Activated naive CD8-positive, alpha-beta T cell treated with anti-CD3 and anti-CD28 coated beads, Interleukin-2, amount 50 U/mL, for 16 hours (primary cell): ENCODE data around the gene PCDHGC5.

Experiments used
- DNase-seq: peaks from one replicate; pipeline ENCODE4 v3.0.0-alpha.2; 2020; ENCODE audit warnings: low read depth, low spot score

The PCDHGC5 gene

DNA sequence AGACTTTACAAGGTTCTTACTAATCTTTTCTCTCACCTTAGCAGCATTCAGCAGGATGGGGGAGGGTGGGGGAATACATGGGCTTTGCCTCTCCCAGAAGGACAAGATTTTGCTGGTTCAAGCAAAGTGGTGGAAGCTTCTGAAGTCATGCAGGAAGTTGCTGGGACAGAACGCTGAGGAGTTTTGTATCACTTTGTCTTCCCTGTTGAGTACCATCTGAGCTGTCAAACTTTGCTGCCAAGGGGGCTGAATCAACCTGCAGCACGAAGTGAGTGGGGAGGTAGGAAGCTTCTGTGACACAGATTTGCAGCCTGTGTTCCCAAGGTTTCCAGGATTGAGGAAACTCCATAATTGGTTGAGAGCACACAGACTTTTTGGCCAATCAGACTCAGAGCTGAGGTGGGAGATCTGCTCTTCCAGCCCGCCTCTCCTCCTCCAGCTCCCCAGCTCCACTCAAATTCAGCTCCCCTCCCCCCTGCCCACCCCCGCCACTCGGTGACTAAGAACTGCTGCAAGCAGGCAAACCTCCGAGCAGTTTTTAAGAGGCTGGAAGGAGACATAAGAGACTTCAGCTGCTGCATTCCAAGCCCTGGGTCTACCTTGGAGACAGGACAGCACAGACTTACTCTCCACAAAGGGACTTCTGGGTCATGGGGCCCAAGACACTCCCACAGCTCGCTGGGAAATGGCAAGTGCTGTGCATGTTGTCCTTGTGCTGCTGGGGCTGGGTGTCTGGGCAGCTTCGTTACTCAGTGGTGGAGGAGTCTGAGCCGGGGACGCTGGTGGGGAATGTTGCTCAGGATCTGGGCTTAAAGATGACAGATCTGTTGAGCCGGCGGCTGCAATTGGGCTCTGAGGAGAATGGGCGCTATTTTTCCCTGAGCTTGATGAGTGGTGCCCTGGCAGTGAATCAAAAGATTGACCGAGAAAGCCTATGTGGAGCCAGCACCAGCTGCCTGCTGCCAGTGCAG lies at the start of gene PCDHGC5:
Gene PCDHGC5 (plus strand): TSS at position 491 of the 971 bp plus-strand sequence. CDS start 160 bp downstream, at position 651.
- no peak for DNase-seq

DNA sequence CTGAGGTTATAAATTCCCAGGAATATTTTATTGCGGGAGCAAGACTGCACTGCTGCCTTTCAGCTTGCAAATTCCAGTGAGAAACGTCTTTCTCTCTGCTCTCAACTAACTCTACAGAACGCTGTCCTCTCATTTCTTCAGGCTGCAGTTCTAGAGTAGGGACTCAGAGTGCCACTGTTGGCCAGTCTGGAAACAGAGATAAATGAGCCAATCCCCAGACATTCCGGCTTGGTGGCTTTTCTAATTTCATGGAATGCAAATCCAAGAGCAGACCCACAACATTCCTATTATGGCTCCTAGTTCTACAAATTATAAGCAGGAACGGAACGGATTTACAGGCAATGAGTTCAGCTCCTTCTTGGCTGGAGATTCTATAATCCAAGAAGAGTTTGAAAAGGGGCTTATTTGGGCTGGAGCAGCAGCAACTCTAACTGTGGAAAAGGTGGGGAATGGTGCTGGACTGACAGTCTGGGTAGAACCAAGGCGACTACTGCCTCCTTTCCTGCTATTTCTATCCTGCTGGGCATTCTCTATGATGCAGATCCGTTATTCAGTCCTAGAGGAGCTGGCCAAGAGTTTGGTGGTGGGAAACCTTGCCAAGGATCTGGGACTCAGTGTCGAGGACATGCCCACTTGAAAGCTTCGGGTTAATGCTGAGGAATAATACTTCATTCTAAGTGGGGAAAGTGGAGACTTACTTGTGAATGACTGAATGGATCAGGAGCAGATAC lies 49.3 kb upstream of the PCDHGC5 start:
- no peak for DNase-seq

DNA sequence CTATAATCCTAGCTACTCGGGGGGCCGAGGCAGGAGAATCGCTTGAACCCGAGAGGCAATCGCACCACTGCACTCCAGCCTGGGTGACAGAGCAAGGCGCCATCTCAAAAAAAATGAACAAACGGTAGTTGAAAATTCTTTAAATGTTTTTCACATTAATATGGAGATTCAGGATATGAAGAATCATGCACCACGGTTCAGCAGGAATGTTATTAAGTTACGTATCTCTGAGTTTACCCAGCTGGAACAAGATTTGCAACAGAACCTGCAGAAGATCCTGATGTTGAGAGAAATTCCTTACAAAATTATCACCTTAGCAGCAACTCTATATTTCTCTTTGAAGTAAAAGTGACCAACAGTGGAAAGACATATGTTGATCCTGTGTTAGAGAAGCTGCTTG lies 48.5 kb upstream of the PCDHGC5 start:
- DNase-seq: no peak

DNA sequence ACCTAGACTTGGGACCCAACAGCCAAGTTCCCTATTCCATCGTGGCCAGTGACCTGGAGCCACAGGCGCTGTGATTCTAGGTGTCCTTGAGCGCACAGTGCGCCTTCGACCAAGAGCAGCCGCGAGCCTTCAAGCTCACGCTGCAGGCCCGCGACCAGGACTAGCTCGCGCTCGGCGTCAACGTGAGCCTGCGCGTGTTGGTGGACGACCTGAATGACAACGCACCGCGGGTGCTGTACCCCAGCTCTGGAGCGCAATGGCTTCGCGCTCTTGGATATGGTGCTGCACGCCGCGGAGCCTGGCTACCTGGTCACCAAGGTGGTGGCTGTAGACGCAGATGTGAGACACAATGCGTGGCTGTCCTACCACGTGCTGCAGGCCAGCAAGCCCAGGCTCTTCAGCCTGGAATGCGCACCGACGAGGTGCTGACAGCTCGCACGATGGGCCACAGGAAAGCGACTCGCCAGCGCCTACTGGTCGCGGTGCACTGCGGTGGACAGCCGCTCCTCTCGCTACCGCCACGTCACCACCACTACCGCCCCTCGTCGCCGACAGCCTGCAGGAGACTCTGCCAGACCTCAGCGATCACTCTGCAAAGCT lies 47.2 kb upstream of the PCDHGC5 start:
- no peak for DNase-seq

DNA sequence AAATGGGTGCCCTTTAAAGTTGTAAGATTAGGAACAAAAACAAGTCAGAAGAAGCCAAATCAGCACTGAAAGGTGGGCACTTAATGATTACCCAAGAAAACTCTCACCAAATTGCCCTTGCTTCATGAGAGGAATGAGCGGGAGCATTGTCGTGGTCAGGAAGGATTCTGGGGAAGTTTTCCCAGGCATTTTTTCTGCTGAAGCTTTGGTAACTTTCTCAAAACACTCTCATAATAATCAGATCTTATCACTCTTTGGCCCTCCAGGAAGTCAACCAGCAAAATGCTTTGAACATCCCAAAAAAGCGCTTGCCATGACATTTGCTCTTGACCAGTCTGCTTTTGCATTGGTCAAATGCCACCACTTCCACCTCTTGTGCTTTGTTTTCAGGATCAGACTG lies 23.5 kb upstream of the PCDHGC5 start:
- no peak for DNase-seq

DNA sequence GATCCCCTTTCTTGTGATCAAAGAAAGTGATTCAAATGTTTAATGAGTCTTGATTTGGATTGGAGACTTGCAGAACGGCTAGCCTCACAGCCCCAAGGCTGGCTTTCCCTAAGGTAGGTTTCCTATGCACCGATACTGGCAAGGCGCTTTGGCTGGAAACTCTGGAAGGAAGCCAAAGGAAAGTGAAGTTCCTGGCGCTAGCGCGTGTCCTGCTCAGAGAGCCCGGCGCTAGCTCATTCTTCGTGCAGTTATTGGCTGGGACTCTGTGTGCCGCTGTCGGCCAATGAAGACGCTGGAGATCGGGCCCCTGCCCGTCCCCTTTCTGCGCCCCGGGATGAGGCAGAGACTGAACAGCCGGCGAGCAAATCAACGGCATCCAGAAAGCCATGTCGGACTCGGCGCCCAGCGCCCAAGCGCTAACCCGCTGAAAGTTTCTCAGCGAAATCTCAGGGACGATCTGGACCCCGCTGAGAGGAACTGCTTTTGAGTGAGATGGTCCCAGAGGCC lies 13.2 kb upstream of the PCDHGC5 start, which contains the start of gene PCDHGC3:
Gene PCDHGC3 (plus strand): TSS at position 342 of the 507 bp plus-strand sequence. CDS start 151 bp downstream, at position 493.
- DNase-seq: no peak

DNA sequence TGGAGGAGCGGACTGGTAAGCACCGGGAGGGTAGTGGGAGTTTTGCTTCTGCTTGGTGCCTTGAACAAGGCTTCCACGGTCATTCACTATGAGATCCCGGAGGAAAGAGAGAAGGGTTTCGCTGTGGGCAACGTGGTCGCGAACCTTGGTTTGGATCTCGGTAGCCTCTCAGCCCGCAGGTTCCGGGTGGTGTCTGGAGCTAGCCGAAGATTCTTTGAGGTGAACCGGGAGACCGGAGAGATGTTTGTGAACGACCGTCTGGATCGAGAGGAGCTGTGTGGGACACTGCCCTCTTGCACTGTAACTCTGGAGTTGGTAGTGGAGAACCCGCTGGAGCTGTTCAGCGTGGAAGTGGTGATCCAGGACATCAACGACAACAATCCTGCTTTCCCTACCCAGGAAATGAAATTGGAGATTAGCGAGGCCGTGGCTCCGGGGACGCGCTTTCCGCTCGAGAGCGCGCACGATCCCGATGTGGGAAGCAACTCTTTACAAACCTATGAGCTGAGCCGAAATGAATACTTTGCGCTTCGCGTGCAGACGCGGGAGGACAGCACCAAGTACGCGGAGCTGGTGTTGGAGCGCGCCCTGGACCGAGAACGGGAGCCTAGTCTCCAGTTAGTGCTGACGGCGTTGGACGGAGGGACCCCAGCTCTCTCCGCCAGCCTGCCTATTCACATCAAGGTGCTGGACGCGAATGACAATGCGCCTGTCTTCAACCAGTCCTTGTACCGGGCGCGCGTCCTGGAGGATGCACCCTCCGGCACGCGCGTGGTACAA lies 12.6 kb upstream of the PCDHGC5 start:
- DNase-seq: no peak

DNA sequence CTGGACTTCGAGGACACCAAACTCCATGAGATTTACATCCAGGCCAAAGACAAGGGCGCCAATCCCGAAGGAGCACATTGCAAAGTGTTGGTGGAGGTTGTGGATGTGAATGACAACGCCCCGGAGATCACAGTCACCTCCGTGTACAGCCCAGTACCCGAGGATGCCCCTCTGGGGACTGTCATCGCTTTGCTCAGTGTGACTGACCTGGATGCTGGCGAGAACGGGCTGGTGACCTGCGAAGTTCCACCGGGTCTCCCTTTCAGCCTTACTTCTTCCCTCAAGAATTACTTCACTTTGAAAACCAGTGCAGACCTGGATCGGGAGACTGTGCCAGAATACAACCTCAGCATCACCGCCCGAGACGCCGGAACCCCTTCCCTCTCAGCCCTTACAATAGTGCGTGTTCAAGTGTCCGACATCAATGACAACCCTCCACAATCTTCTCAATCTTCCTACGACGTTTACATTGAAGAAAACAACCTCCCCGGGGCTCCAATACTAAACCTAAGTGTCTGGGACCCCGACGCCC lies 11.8 kb upstream of the PCDHGC5 start:
- no peak for DNase-seq

DNA sequence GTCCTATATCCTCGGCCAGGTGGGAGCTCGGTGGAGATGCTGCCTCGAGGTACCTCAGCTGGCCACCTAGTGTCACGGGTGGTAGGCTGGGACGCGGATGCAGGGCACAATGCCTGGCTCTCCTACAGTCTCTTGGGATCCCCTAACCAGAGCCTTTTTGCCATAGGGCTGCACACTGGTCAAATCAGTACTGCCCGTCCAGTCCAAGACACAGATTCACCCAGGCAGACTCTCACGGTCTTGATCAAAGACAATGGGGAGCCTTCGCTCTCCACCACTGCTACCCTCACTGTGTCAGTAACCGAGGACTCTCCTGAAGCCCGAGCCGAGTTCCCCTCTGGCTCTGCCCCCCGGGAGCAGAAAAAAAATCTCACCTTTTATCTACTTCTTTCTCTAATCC lies 11.1 kb upstream of the PCDHGC5 start:
- DNase-seq: no peak

DNA sequence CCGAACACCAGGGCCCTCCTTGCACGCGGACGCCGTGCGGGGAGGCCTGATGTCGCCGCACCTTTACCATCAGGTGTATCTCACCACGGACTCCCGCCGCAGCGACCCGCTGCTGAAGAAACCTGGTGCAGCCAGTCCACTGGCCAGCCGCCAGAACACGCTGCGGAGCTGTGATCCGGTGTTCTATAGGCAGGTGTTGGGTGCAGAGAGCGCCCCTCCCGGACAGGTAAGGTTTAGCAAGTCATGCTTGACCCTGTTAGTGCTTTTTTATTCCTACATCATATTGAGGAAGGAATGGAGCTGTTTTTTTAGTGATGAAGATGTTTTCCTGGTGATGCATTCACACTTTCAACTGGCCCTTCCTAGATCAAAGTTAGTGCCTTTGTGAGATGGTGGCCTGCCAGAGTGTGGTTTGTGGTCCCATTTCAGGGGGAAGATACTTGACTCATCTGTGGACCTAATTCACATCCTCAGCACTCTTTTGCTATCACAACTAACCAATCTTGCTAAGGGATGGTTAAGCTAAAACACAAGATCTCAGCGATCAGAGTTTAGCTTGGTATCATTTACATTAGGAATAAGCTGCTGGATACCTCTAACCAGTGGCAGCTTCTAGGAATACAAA lies 10.4 kb upstream of the PCDHGC5 start:
- no peak for DNase-seq

DNA sequence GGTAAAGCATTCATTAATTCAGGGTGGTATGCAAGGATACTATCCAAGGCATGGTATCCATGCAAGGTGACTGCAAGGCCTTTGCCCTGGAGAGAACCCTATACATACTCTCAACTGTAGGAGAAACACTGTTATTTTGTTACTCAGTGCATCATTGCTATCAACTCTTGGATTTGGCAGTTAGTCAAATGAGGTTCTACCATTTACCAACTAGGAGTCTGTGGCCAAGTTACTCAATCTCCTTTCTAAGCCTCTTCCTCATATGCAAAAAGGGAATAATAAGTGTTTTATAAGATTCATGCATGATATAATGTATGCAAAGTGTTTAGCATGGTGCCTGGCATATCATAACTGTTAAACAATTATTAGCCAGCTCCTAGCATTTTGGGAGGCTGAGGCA lies 9.1 kb upstream of the PCDHGC5 start:
- DNase-seq: no peak

DNA sequence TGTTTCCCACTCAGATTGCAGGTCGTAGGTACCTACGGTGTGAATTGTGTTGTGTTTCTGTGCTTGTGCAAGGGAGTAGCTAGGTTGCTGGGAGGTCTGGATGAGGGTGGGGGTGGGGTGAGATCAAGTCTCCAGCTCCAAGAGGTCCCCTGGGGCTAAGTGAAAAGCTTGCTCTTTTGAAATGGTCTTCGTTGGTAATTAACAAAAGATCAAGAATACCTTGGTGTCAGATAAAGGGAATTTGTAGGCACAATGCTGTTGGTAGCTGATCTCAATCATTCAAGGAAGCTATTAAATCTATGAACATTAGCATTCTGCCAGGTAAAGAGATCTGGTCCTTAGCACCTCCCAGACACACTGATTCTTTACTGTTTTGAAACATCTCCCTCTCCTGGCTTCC lies 5.0 kb upstream of the PCDHGC5 start:
- DNase-seq: no peak

DNA sequence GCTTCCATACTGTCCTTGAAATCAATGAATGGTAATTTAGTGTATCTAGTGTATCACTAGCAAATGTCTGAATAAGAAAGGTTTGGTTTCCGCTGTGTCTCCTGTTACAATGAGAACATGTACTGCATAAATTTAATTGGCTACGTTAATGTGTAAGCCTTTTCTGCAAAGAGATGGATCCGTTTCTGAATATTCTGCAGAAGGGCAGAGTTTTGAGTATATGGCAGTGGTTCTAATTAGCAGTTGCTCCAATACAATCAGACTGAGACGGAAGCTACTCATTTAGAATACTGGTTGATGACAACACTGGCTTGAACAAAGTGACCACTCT lies 4.6 kb upstream of the PCDHGC5 start:
- no peak for DNase-seq

DNA sequence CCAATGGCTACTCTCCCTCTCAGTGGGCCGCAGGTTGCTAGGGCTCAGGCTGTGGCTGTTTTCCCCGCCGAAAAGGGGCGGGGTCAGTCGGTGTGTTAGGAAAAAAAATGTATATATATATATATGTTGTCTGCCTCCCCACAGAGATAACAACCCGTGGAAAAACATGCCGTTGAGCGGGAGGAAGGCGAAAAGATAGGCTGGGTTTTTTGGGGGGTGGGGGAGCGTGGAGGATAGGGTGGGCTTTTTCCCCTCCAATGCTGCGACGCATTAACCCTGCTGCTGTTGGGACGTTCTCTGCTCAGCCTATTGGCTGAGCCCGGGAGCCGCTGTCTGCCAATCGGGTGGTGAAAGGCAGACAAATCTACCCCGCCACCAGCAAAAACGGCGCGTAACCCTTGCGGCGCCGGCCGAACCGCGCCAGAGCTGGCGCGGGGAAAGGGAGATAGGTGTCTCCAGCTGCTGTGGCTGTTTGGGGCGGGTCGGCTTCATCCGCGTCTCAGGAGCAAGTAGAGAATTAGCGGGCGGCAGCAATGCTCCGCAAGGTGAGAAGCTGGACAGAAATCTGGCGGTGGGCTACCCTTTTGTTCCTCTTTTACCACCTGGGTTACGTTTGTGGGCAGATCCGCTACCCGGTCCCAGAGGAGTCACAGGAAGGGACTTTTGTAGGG lies 4.1 kb upstream of the PCDHGC5 start, which contains the start of gene PCDHGC4:
Gene PCDHGC4 (plus strand): TSS at position 390 of the 671 bp plus-strand sequence. CDS start 144 bp downstream, at position 534.
- DNase-seq: no peak

DNA sequence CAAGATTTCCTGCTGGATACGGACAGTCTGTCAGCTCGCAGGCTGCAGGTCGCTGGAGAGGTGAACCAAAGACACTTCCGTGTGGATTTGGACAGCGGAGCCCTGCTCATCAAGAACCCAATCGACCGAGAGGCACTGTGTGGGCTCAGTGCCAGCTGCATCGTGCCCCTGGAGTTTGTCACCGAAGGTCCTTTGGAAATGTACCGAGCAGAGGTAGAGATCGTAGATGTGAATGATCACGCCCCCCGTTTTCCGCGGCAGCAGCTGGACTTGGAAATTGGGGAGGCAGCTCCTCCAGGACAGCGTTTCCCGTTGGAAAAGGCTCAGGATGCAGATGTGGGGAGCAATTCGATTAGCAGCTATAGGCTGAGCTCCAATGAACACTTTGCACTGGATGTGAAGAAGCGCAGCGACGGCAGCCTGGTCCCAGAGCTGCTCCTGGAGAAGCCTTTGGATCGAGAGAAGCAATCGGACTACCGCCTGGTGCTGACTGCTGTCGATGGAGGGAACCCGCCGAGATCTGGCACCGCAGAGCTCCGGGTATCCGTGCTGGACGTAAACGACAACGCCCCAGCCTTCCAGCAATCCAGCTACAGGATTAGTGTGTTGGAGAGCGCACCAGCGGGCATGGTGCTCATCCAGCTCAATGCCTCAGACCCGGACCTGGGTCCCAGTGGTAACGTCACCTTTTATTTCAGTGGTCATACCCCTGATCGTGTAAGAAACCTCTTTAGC lies 3.4 kb upstream of the PCDHGC5 start:
- DNase-seq: no peak

DNA sequence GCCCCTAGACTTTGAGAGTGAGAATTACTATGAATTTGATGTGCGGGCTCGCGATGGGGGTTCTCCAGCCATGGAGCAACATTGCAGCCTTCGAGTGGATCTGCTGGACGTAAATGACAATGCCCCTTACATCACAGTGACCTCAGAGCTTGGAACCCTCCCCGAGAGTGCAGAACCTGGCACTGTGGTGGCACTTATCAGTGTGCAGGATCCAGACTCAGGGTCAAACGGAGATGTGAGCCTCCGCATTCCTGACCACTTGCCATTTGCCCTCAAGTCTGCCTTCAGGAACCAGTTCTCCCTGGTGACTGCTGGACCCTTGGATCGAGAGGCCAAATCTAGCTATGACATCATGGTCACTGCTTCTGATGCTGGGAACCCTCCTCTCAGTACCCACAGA lies 2.8 kb upstream of the PCDHGC5 start:
- DNase-seq: no peak

DNA sequence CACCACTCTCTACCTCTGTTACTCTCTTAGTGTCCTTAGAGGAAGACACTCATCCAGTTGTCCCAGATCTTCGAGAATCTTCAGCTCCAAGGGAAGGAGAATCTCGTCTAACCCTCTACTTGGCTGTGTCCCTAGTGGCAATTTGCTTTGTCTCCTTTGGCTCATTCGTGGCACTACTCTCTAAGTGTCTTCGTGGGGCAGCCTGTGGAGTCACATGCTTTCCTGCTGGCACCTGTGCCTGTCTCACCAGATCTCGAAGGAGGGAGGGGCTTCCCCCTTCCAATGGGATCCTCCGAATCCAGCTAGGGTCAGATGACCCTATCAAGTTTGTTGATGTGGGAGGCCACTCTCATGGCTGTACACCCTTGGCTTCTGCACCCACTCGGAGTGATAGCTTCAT lies 1.8 kb upstream of the PCDHGC5 start:
- DNase-seq: no peak

DNA sequence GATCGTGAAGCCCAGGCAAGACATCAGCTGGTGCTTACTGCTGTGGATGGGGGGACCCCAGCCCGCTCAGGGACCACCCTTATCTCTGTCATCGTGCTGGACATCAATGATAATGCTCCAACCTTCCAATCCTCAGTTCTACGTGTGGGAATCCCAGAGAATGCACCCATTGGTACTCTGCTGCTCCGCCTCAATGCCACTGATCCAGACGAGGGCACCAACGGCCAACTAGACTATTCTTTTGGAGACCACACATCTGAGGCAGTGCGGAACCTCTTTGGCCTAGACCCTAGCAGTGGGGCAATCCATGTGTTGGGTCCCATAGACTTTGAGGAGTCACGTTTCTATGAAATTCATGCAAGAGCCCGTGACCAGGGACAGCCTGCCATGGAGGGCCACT lies 960 bp downstream of the PCDHGC5 start:
- no peak for DNase-seq

DNA sequence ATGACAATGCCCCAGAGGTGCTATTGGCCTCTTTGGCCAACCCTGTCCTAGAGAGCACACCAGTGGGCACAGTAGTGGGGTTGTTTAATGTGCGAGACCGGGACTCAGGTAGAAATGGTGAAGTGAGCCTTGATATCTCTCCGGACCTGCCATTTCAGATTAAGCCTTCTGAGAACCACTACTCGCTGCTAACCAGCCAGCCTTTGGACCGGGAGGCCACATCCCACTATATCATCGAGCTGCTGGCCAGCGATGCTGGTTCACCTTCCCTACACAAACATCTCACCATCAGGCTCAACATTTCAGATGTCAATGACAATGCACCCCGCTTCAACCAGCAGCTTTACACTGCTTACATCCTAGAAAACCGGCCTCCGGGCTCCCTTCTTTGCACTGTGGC lies 1.4 kb downstream of the PCDHGC5 start:
- DNase-seq: no peak
